ENCODE measurements around the gene MKRN2OS.

The MKRN2OS gene

GRCh38 chr3:12574661-12575060, 29.4 kb upstream of the MKRN2OS start:
- DNase-seq (ENCODE audit: low spot score): no peak
- H2BK15ac ChIP-seq (ENCODE audit: low read length): no peak overlapping the region
- H3K18ac ChIP-seq (ENCODE audit: low read length): no peak overlapping the region
- H2BK120ac ChIP-seq (ENCODE audit: low read depth, low read length): no peak overlapping the region
- peaks cover 43 to 97% of the 10 kb centered on the region in 2 donors for H3K36me3 ChIP-seq (replicated peaks in 1 of 2; ENCODE audit: control insufficient read depth in 2 of 2, insufficient read depth in 2 of 2, low read length in 2 of 2)
- H3K9me3 ChIP-seq (replicated peaks in 1 of 2; ENCODE audit: control insufficient read depth in 2 of 2, insufficient read depth in 1 of 2, low read depth in 1 of 2, low read length in 2 of 2): no peaks in the 10 kb centered on the region
- H3K14ac ChIP-seq (ENCODE audit: low read length): no peak overlapping the region
- H3K23ac ChIP-seq (ENCODE audit: low read depth, low read length, poor library complexity): no peak overlapping the region
- peak overlapping the region; percentile 24 for H3K9ac ChIP-seq (ENCODE audit: low read depth, low read length, poor library complexity)
- H3K4me1 ChIP-seq (ENCODE audit: control insufficient read depth in 2 of 2, insufficient read depth in 1 of 2, low read depth in 1 of 2, low read length in 2 of 2): no peaks in the 10 kb centered on the region
- H3K4me3 ChIP-seq (ENCODE audit: low read length in 2 of 2): no peak overlapping the region
- H2BK5ac ChIP-seq (ENCODE audit: low read length): no peak overlapping the region
- no peak overlapping the region for H2BK12ac ChIP-seq (ENCODE audit: low read length)
- no peak overlapping the region for H3K4me2 ChIP-seq (ENCODE audit: insufficient read depth, low read length, poor library complexity, severe bottlenecking)
- H2AFZ ChIP-seq (ENCODE audit: low read length): no peak overlapping the region
- no peak overlapping the region for H2AK5ac ChIP-seq (ENCODE audit: low read depth, low read length)
- H4K91ac ChIP-seq (ENCODE audit: low read depth, low read length, poor library complexity): no peak overlapping the region
- WGBS, 2 donors (ENCODE audit: extremely low coverage in 2 of 2, insufficient read length in 2 of 2, insufficient replicate concordance in 1 of 2): no CpG with 5 or more reads among the region's 7 CpGs
- no peak overlapping the region for H3K27ac ChIP-seq (replicated peaks; ENCODE audit: low read length)
- no peak overlapping the region for H3K4ac ChIP-seq (ENCODE audit: low read length)
- no peaks in the 10 kb centered on the region for H3K27me3 ChIP-seq (ENCODE audit: control insufficient read depth in 3 of 3, insufficient read depth in 3 of 3, low read depth in 1 of 3, low read length in 3 of 3)
- H3K79me1 ChIP-seq (ENCODE audit: low read depth, low read length): no peaks in the 10 kb centered on the region
- H4K8ac ChIP-seq (ENCODE audit: low read depth, low read length): no peak overlapping the region

GRCh38 chr3:12574131-12574530, 28.8 kb upstream of the MKRN2OS start:
- no CpG with 5 or more reads among the region's 6 CpGs for WGBS, 2 donors (ENCODE audit: extremely low coverage in 2 of 2, insufficient read length in 2 of 2, insufficient replicate concordance in 1 of 2)
- Histone ChIP-seq H3K14ac (ENCODE audit: low read length) (no peak overlapping the region), H2BK5ac (ENCODE audit: low read length) (no peak overlapping the region), H3K4me3 (ENCODE audit: low read length in 2 of 2) (no peak overlapping the region), H3K36me3 (replicated peaks in 1 of 2; ENCODE audit: control insufficient read depth in 2 of 2, insufficient read depth in 2 of 2, low read length in 2 of 2) (peaks cover 41 to 96% of the 10 kb centered on the region in 2 donors), H4K91ac (ENCODE audit: low read depth, low read length, poor library complexity) (no peak overlapping the region), H3K4me1 (ENCODE audit: control insufficient read depth in 2 of 2, insufficient read depth in 1 of 2, low read depth in 1 of 2, low read length in 2 of 2) (no peaks in the 10 kb centered on the region), H3K4ac (ENCODE audit: low read length) (no peak overlapping the region), H2BK15ac (ENCODE audit: low read length) (no peak overlapping the region), H3K9ac (ENCODE audit: low read depth, low read length, poor library complexity) (no peak overlapping the region), H3K23ac (ENCODE audit: low read depth, low read length, poor library complexity) (no peak overlapping the region), H3K79me1 (ENCODE audit: low read depth, low read length) (no peaks in the 10 kb centered on the region), H3K4me2 (ENCODE audit: insufficient read depth, low read length, poor library complexity, severe bottlenecking) (no peak overlapping the region), H2BK12ac (ENCODE audit: low read length) (no peak overlapping the region), H3K27me3 (ENCODE audit: control insufficient read depth in 3 of 3, insufficient read depth in 3 of 3, low read depth in 1 of 3, low read length in 3 of 3) (no peaks in the 10 kb centered on the region), H3K9me3 (replicated peaks in 1 of 2; ENCODE audit: control insufficient read depth in 2 of 2, insufficient read depth in 1 of 2, low read depth in 1 of 2, low read length in 2 of 2) (no peaks in the 10 kb centered on the region), H2AK5ac (ENCODE audit: low read depth, low read length) (no peak overlapping the region), H3K27ac (replicated peaks; ENCODE audit: low read length) (no peak overlapping the region), H2AFZ (ENCODE audit: low read length) (no peak overlapping the region), H3K18ac (ENCODE audit: low read length) (no peak overlapping the region), H4K8ac (ENCODE audit: low read depth, low read length) (no peak overlapping the region), H2BK120ac (ENCODE audit: low read depth, low read length) (no peak overlapping the region)
- no peak for DNase-seq (ENCODE audit: low spot score)

- no peak for DNase-seq (ENCODE audit: low spot score)
- H2BK12ac ChIP-seq (ENCODE audit: low read length): no peak overlapping the region
- no peak overlapping the region for H4K91ac ChIP-seq (ENCODE audit: low read depth, low read length, poor library complexity)
- no peak overlapping the region for H3K4ac ChIP-seq (ENCODE audit: low read length)
- H3K4me2 ChIP-seq (ENCODE audit: insufficient read depth, low read length, poor library complexity, severe bottlenecking): no peak overlapping the region
- no CpG with 5 or more reads among the region's 11 CpGs for WGBS, 2 donors (ENCODE audit: extremely low coverage in 2 of 2, insufficient read length in 2 of 2, insufficient replicate concordance in 1 of 2)
- no peaks in the 10 kb centered on the region for H3K4me1 ChIP-seq (ENCODE audit: control insufficient read depth in 2 of 2, insufficient read depth in 1 of 2, low read depth in 1 of 2, low read length in 2 of 2)
- no peak overlapping the region for H2BK15ac ChIP-seq (ENCODE audit: low read length)
- H2AK5ac ChIP-seq (ENCODE audit: low read depth, low read length): no peak overlapping the region
- no peak overlapping the region for H2AFZ ChIP-seq (ENCODE audit: low read length)
- no peaks in the 10 kb centered on the region for H3K27me3 ChIP-seq (ENCODE audit: control insufficient read depth in 3 of 3, insufficient read depth in 3 of 3, low read depth in 1 of 3, low read length in 3 of 3)
- H3K18ac ChIP-seq (ENCODE audit: low read length): no peak overlapping the region
- H3K14ac ChIP-seq (ENCODE audit: low read length): peak overlapping the region; percentile 14
- H2BK120ac ChIP-seq (ENCODE audit: low read depth, low read length): no peak overlapping the region
- H3K9me3 ChIP-seq (replicated peaks in 1 of 2; ENCODE audit: control insufficient read depth in 2 of 2, insufficient read depth in 1 of 2, low read depth in 1 of 2, low read length in 2 of 2): peaks cover 0 to 1% of the 10 kb centered on the region in 2 donors
- peak overlapping the region in 1 of 2 donors; percentile 10 for H3K4me3 ChIP-seq (ENCODE audit: low read length in 2 of 2)
- no peak overlapping the region for H3K27ac ChIP-seq (replicated peaks; ENCODE audit: low read length)
- no peak overlapping the region for H2BK5ac ChIP-seq (ENCODE audit: low read length)
- H3K79me1 ChIP-seq (ENCODE audit: low read depth, low read length): no peaks in the 10 kb centered on the region
- H3K36me3 ChIP-seq (replicated peaks in 1 of 2; ENCODE audit: control insufficient read depth in 2 of 2, insufficient read depth in 2 of 2, low read length in 2 of 2): peaks cover 41 to 84% of the 10 kb centered on the region in 2 donors
- H3K23ac ChIP-seq (ENCODE audit: low read depth, low read length, poor library complexity): no peak overlapping the region
- no peak overlapping the region for H3K9ac ChIP-seq (ENCODE audit: low read depth, low read length, poor library complexity)
- H4K8ac ChIP-seq (ENCODE audit: low read depth, low read length): no peak overlapping the region
Observed at GRCh38 chr3:12571986-12572385, 26.7 kb upstream of the MKRN2OS start.

GRCh38 chr3:12569836-12570235, 24.5 kb upstream of the MKRN2OS start:
- H2BK120ac ChIP-seq (ENCODE audit: low read depth, low read length): no peak overlapping the region
- no peak overlapping the region for H2AFZ ChIP-seq (ENCODE audit: low read length)
- H3K18ac ChIP-seq (ENCODE audit: low read length): no peak overlapping the region
- no peaks in the 10 kb centered on the region for H3K79me1 ChIP-seq (ENCODE audit: low read depth, low read length)
- H3K9me3 ChIP-seq (replicated peaks in 1 of 2; ENCODE audit: control insufficient read depth in 2 of 2, insufficient read depth in 1 of 2, low read depth in 1 of 2, low read length in 2 of 2): peaks cover 0 to 13% of the 10 kb centered on the region in 2 donors
- H2AK5ac ChIP-seq (ENCODE audit: low read depth, low read length): no peak overlapping the region
- WGBS, 2 donors (ENCODE audit: extremely low coverage in 2 of 2, insufficient read length in 2 of 2, insufficient replicate concordance in 1 of 2): no CpG with 5 or more reads among the region's 6 CpGs
- H3K36me3 ChIP-seq (replicated peaks in 1 of 2; ENCODE audit: control insufficient read depth in 2 of 2, insufficient read depth in 2 of 2, low read length in 2 of 2): peaks cover 31 to 62% of the 10 kb centered on the region in 2 donors
- no peak overlapping the region for H3K4ac ChIP-seq (ENCODE audit: low read length)
- H2BK12ac ChIP-seq (ENCODE audit: low read length): no peak overlapping the region
- no peaks in the 10 kb centered on the region for H3K4me1 ChIP-seq (ENCODE audit: control insufficient read depth in 2 of 2, insufficient read depth in 1 of 2, low read depth in 1 of 2, low read length in 2 of 2)
- no peak overlapping the region for H4K8ac ChIP-seq (ENCODE audit: low read depth, low read length)
- no peak overlapping the region for H3K14ac ChIP-seq (ENCODE audit: low read length)
- no peak overlapping the region for H3K23ac ChIP-seq (ENCODE audit: low read depth, low read length, poor library complexity)
- no peak overlapping the region for H3K4me3 ChIP-seq (ENCODE audit: low read length in 2 of 2)
- no peak for DNase-seq (ENCODE audit: low spot score)
- no peak overlapping the region for H2BK5ac ChIP-seq (ENCODE audit: low read length)
- H3K4me2 ChIP-seq (ENCODE audit: insufficient read depth, low read length, poor library complexity, severe bottlenecking): no peak overlapping the region
- no peak overlapping the region for H4K91ac ChIP-seq (ENCODE audit: low read depth, low read length, poor library complexity)
- no peak overlapping the region for H2BK15ac ChIP-seq (ENCODE audit: low read length)
- H3K9ac ChIP-seq (ENCODE audit: low read depth, low read length, poor library complexity): no peak overlapping the region
- H3K27me3 ChIP-seq (ENCODE audit: control insufficient read depth in 3 of 3, insufficient read depth in 3 of 3, low read depth in 1 of 3, low read length in 3 of 3): no peaks in the 10 kb centered on the region
- H3K27ac ChIP-seq (replicated peaks; ENCODE audit: low read length): no peak overlapping the region
